ENCODE measurements around the gene ARL6IP1. TPM values are rescaled to one million over a fixed set of nuclear protein-coding genes. Genes with fewer than 3 reads are reported as not detected.

Gene ARL6IP1
- 100 to 1,000 TPM; 120 to 133 TPM for total RNA-seq

DNA sequence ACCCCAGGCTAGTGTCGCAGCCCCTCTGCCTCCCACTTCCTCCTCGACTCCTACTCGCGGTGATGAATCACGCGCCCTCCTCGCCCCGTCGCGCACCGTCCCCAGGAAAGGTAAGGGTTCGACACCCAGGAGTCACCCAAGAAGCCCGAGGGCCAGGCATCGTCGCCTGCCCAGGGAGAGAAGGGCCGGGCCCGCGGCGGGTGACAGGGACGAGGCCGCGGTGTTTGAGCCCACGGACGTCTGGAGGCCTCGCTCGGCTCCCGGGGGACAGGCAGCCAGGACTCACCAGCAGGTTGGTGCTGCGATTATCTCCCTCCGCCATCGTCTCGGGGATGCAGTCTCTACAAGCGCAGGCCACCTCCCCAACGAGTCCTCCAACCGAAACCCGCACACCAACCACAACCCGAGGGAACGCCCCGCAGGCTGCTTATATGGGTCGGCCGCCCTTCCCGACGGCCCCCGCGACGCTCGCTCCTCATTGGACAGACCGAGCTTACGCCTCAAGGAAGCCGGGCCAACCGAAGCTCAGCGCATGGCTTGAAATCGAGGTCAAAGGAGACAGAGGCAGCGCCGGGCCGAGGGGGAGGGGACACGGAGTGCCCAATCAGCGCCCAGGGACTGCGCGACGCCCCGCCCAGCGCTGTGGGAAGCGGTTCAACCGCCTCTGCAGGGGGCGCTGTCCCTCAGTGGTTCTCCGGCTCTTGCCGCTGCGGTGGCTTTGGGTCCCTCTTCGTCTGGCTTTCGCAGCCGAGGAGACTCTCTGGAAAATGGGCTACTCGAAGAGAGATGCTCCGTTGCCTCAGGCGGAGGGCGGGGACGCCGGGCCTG is at the start of gene ARL6IP1:
ARL6IP1 (minus strand) TSS at position 405 of the 828 bp plus-strand sequence; CDS start at position 322, 83 bp downstream.
- peak; percentile 95 for ATAC-seq (replicated peaks)
- Mint-ChIP-seq H3K9me3 (no peaks in the 10 kb centered on the region), H3K27me3 (no peaks in the 10 kb centered on the region), H3K27ac (peak within 1 kb of the TSS; percentile 97), H3K36me3 (ENCODE audit: low read depth) (peaks cover 69% of the 10 kb centered on the region), H3K4me1 (peaks cover 25% of the 10 kb centered on the region), H3K4me3 (peak within 1 kb of the TSS; percentile 93)

DNA sequence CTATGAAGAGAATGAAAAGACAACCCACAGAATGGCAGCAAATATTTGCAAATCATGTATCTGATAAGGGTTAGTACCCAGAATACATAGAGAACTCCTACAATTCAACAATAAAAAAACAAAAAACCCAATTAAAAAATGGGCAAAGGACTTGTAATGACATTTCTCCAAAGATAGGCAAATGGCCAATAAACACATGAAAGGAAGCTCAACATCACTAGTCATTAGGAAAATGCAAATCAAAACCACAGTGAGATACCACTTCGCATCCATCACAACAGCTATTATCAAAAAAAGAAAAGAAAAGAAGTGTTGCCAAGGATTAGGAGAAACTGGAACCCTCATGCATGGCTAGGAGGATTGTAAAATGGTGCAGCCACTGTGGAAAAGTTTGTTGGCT is 45.1 kb upstream of the ARL6IP1 start:
- Mint-ChIP-seq H3K4me3 (no peak overlapping the region), H3K27ac (no peak overlapping the region), H3K27me3 (no peaks in the 10 kb centered on the region), H3K9me3 (no peaks in the 10 kb centered on the region), H3K36me3 (ENCODE audit: low read depth) (peaks cover 100% of the 10 kb centered on the region), H3K4me1 (no peaks in the 10 kb centered on the region)
- no peak for ATAC-seq (replicated peaks)

DNA sequence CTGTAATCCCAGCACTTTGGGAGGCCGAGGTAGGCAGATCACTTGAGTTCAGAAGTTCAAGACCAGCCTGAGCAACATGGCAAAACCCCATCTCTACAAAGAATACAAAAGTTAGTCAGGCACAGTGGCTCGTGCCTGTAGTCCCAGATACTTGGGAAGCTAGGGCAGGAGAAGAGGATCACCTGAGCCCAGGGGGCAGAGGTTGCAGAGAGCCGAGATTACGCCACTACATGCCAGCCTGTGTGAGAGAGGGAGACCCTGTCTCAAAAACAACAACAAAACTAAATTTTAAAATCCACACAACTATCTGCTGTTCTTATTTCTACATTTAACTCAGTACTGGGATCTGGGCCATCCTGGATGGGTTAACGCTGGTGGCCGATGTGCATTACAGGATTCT is 41.2 kb upstream of the ARL6IP1 start:
- Mint-ChIP-seq H3K36me3 (ENCODE audit: low read depth) (peaks cover 100% of the 10 kb centered on the region), H3K27me3 (no peaks in the 10 kb centered on the region)
- ATAC-seq (replicated peaks), result no peak

DNA sequence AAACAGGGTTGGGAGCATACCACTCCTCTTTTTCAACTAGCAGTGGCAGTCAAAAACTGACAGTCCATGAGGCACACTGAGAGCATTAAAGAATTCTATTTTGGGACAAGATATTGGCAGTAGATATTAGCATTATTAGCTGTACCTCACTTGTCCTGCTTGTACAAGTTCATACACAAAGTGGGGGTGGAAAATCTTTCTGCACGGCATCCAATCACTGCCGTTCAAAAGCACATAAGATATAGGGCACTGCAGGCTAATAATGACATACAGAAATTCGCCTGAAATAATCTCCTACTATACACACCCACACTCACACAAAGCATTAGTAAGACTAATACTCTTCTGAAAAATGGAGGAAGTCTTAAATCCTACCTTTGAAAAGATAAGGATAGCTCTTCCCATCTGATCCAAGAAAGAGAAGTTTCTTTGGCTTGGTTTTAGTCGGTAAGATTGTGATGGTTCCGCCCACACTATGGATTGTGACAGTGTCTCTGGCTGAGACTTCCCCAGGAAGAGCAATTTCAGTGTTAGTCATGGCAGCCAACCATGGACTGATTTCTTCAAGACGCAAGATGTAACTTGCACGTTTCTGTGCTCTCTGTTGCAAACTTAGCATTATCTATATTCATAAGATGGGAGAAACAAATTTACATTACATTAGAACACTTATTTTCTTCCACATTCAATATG is 40.6 kb upstream of the ARL6IP1 start:
- Mint-ChIP-seq H3K36me3 (ENCODE audit: low read depth) (peaks cover 100% of the 10 kb centered on the region), H3K4me1 (peaks cover 16% of the 10 kb centered on the region), H3K27ac (peak overlapping the region; percentile 56), H3K4me3 (no peak overlapping the region), H3K9me3 (no peaks in the 10 kb centered on the region), H3K27me3 (no peaks in the 10 kb centered on the region)
- ATAC-seq (replicated peaks), result no peak

More for the DNA sequence above, 41.2 kb upstream of the ARL6IP1 start:
- peak overlapping the region; percentile 56 for H3K27ac Mint-ChIP-seq
- H3K4me1 Mint-ChIP-seq, result peaks cover 11% of the 10 kb centered on the region
- H3K9me3 Mint-ChIP-seq, result no peaks in the 10 kb centered on the region
- no peak overlapping the region for H3K4me3 Mint-ChIP-seq

DNA sequence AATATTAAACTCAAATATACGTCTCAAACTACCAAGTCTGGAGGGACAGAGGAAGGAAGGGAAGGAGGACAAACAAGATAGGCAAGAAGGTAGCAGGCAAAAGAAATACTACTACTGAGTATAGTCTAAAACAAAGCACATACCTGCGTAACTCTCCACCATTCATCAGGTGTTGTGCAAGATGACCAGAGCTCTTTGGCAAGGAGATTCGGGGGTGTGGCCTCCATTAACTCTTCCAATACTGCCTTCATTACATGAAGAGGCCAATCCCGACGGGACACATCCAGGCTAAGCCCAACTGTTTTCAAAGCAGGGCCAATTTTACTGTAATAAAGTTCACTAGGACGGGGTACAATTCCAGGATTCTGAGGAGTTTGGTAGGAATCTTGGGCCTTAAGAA is 38.2 kb upstream of the ARL6IP1 start:
- Mint-ChIP-seq H3K27ac (no peak overlapping the region), H3K4me1 (peaks cover 22% of the 10 kb centered on the region), H3K27me3 (no peaks in the 10 kb centered on the region), H3K36me3 (ENCODE audit: low read depth) (peaks cover 100% of the 10 kb centered on the region), H3K9me3 (no peaks in the 10 kb centered on the region), H3K4me3 (no peak overlapping the region)
- ATAC-seq (replicated peaks), result no peak

DNA sequence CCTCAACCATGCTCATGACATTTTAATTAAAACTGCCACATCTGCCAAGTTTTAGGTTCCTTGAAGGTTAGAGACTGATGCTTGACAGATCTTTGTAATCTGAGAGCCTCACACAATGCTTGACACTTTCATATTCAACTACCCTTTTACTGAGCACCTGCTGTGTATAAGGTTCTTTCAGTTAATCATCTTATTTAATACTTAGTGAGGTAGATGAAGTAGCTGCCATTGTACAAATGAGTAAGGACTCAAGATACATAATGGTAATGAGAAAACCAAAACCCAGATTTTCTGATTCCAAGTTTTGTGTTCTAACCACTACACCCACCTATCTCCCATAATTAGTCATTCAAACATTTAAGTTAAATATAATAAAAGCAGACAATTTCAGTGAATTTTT is 35.4 kb upstream of the ARL6IP1 start:
- H3K36me3 Mint-ChIP-seq (ENCODE audit: low read depth), result peaks cover 98% of the 10 kb centered on the region
- peaks cover 22% of the 10 kb centered on the region for H3K4me1 Mint-ChIP-seq
- ATAC-seq (replicated peaks), result peak; percentile 99
- no peaks in the 10 kb centered on the region for H3K9me3 Mint-ChIP-seq
- H3K4me3 Mint-ChIP-seq, result peak overlapping the region; percentile 55
- H3K27ac Mint-ChIP-seq, result peak overlapping the region; percentile 82
- no peaks in the 10 kb centered on the region for H3K27me3 Mint-ChIP-seq

DNA sequence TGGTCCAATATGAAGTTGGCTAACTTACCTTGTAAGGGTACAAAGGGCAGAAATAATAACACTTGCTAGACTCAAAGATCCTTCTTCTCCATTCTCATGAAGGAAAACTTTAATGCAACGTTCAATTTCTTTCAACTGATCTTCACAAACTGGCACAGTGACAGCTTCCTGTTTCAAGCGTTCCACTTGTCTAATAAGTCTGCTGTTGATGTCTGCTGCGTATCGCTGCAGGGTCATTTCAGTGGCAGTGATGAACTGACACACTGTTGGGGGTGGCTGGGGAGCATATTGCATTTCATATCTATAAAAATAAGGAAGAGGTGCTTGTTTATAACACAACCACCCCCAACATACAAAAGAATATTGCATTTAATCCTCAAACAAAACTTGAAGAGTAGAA is 33.5 kb upstream of the ARL6IP1 start:
- no peak for ATAC-seq (replicated peaks)
- H3K36me3 Mint-ChIP-seq (ENCODE audit: low read depth), result peaks cover 96% of the 10 kb centered on the region
- H3K9me3 Mint-ChIP-seq, result no peaks in the 10 kb centered on the region
- no peak overlapping the region for H3K27ac Mint-ChIP-seq
- peaks cover 22% of the 10 kb centered on the region for H3K4me1 Mint-ChIP-seq
- H3K4me3 Mint-ChIP-seq, result no peak overlapping the region
- no peaks in the 10 kb centered on the region for H3K27me3 Mint-ChIP-seq

DNA sequence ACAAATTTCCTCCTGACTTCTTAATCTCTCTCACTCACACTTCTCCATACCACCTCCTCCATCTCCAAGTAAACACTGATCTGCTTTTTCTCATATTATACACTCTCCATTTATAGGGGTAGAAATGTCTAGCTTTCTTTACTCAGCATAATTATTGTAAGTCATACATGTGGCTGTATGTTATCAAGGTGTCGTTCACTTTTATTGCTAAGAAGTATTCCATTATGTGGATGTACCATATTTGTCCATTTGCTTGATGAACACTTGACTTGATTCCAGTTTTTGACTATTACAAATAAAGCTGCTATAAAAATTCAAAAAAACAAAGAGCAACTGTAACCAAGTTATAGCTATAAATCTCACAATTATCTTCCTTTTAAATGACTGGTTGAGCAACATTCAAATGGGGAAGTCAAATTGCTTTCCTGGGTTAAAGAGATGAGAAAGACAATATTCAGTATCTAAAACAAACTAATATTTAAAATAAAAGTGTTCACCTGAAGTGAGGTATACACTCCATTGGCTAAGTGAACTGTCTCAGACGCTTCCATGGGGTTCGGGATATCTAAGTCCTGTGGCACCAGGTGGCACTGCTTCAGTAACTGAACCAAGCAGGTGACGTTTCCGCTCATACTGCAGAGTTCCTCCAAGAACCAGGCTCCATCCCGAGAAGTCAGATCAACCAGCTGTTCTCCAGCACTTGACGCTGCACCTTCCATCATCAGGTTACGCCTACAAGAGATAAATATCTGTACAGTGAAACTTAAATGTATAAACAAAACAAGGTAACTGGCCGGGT is 32.6 kb upstream of the ARL6IP1 start:
- H3K4me1 Mint-ChIP-seq, result peaks cover 17% of the 10 kb centered on the region
- H3K36me3 Mint-ChIP-seq (ENCODE audit: low read depth), result peaks cover 96% of the 10 kb centered on the region
- H3K27ac Mint-ChIP-seq, result no peak overlapping the region
- no peak overlapping the region for H3K4me3 Mint-ChIP-seq
- ATAC-seq (replicated peaks), result no peak
- H3K9me3 Mint-ChIP-seq, result no peaks in the 10 kb centered on the region
- no peaks in the 10 kb centered on the region for H3K27me3 Mint-ChIP-seq

DNA sequence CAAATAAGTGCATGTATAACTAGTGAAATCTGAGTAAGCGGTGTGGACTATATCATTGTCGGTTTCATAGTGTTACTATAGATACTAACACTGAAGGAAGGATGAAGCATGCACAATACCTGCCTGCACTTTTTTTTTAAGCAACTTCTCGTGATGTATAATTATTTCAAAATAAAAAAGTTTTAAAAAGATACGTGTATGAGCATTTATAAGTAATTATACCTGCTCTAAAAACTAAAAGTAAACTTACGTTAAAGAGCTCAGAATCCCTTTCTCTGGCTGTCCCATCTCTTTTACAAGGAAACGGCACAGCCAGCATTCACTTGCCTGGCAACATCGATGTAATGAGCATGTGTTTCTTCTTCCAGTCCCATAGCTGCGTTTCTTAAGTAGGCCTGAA is 31.3 kb upstream of the ARL6IP1 start:
- Mint-ChIP-seq H3K36me3 (ENCODE audit: low read depth) (peaks cover 96% of the 10 kb centered on the region), H3K27me3 (no peaks in the 10 kb centered on the region), H3K4me3 (no peak overlapping the region), H3K27ac (no peak overlapping the region), H3K4me1 (peaks cover 12% of the 10 kb centered on the region), H3K9me3 (no peaks in the 10 kb centered on the region)
- no peak for ATAC-seq (replicated peaks)

DNA sequence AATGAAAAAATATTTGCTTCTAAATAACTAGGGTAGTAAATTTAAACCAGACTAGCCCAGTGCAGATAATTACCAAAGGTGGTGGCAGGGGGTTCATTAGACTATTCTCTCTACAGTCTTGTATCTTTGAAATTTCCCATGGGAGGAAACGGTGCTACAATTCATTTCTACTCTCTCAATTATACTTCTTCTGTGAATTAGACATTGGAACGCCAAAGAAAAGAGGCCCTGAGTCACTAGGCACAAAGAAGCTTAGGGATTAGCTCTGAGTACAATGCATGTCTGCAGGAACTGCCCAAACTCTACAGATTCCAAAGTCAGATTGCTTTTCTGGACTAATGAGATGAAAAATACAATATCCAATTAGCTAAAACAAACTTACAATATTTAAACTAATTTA is 30.7 kb upstream of the ARL6IP1 start:
- no peaks in the 10 kb centered on the region for H3K27me3 Mint-ChIP-seq
- peaks cover 93% of the 10 kb centered on the region for H3K36me3 Mint-ChIP-seq (ENCODE audit: low read depth)
- ATAC-seq (replicated peaks), result no peak

DNA sequence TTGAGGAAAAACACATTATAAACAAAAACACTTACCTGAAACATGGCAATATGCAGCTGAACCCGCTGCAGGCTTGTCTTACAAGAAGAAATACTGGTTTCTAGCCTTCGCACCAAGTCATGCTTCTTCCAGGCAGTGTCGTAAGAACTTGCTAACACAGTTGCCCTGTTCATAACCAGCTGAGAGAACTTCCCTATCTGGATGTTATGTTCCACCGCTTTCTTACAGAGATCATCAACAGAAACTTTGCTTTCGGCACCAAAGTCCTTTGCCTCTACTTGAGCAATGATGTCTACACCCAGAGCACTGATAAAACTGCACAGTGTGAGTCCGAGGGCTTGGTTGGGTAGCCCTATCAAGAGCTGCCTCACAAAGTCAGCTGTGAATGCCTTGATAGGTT is 27.9 kb upstream of the ARL6IP1 start:
- ATAC-seq (replicated peaks), result no peak
- no peaks in the 10 kb centered on the region for H3K4me1 Mint-ChIP-seq
- no peak overlapping the region for H3K27ac Mint-ChIP-seq
- no peak overlapping the region for H3K4me3 Mint-ChIP-seq
- no peaks in the 10 kb centered on the region for H3K9me3 Mint-ChIP-seq
- no peaks in the 10 kb centered on the region for H3K27me3 Mint-ChIP-seq
- H3K36me3 Mint-ChIP-seq (ENCODE audit: low read depth), result peaks cover 69% of the 10 kb centered on the region

More for the DNA sequence above, 30.7 kb upstream of the ARL6IP1 start:
- Mint-ChIP-seq H3K4me3 (no peak overlapping the region), H3K9me3 (no peaks in the 10 kb centered on the region), H3K27ac (no peak overlapping the region), H3K4me1 (peaks cover 7% of the 10 kb centered on the region)

DNA sequence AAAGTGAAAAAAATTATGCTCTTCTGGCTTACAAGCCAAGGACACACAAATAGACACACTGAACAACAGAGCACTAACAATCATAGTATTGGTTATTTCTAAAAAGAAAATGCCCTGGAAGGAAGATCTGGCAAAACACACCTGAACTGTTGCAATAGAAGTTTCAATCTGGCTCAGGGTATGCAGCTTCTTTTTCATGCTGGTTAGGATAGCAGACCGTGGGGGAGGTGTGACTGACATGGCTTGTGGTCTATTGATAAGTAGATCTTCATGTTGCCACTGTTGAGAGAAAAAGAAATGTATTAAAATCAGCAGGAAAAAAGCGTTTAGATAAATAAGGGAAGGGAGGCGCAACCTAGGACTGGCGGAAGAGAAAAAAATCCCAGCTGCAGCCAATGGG is 26.5 kb upstream of the ARL6IP1 start:
- Mint-ChIP-seq H3K27ac (no peak overlapping the region), H3K9me3 (no peaks in the 10 kb centered on the region), H3K27me3 (no peaks in the 10 kb centered on the region), H3K4me3 (no peak overlapping the region), H3K4me1 (no peaks in the 10 kb centered on the region), H3K36me3 (ENCODE audit: low read depth) (peaks cover 57% of the 10 kb centered on the region)
- no peak for ATAC-seq (replicated peaks)

DNA sequence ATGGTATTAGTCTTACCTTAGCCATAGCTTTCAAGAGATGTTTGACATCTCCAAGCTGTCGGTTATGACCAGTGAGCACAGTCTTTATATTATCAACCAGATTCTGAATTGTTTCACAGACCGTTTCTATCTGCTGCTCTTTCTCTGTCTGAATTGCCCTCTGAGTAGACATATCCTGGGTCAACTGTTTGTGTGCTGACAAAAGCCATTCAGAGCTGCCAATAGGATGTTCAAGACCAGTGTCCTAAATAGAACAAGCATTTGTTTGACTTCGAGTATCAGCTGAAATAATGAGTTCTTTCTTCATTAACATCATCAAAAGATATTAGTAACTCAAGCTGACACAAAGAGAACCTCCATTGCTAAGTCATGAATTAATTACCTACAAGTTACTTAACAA is 14.9 kb upstream of the ARL6IP1 start:
- no peak overlapping the region for H3K27ac Mint-ChIP-seq
- no peak for ATAC-seq (replicated peaks)
- H3K27me3 Mint-ChIP-seq, result no peaks in the 10 kb centered on the region
- peaks cover 5% of the 10 kb centered on the region for H3K4me1 Mint-ChIP-seq
- peaks cover 92% of the 10 kb centered on the region for H3K36me3 Mint-ChIP-seq (ENCODE audit: low read depth)
- no peaks in the 10 kb centered on the region for H3K9me3 Mint-ChIP-seq
- H3K4me3 Mint-ChIP-seq, result no peak overlapping the region

DNA sequence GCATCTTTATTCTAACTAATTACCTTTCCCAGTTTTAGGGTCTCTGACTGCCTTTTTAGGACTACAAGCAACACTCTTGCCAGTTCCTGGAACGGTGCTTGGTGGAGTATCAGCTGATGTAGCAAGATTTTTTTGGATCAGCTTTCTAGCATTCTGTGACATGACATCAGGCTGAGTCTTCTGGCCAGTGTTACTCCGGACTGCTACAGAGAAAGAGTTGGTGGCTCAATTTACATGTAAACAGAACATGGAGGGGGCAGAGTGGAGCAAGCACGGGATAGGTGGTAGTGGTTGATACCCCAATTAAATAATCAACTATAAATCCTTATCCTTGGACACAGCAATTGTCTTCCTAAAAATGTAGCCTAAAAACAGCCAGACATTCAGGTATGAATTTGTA is 10.6 kb upstream of the ARL6IP1 start:
- H3K27ac Mint-ChIP-seq, result no peak overlapping the region
- H3K9me3 Mint-ChIP-seq, result no peaks in the 10 kb centered on the region
- H3K4me1 Mint-ChIP-seq, result no peaks in the 10 kb centered on the region
- peaks cover 96% of the 10 kb centered on the region for H3K36me3 Mint-ChIP-seq (ENCODE audit: low read depth)
- H3K27me3 Mint-ChIP-seq, result no peaks in the 10 kb centered on the region
- no peak overlapping the region for H3K4me3 Mint-ChIP-seq
- no peak for ATAC-seq (replicated peaks)
